DND-41 (cell line): ENCODE measurements around the gene MOBP.

ENCODE experiments used
- EZH2 ChIP-seq: IDR thresholded peaks from 3 replicates; pipeline ENCODE4 v1.6.1; 2012; ENCODE audit warnings: borderline replicate concordance, low read depth, mild to moderate bottlenecking, moderate library complexity, low read length, inconsistent platforms; ENCODE audit not compliant: severe bottlenecking
- TF ChIP-seq, protein P1 (sequence below): IDR thresholded peaks from 2 replicates; pipeline ENCODE4 v1.5.1; 2012; ENCODE audit warnings: borderline replicate concordance, low read length, moderate library complexity, mild to moderate bottlenecking; ENCODE audit not compliant: poor library complexity, severe bottlenecking; ENCODE audit errors: extremely low read depth

DNA sequence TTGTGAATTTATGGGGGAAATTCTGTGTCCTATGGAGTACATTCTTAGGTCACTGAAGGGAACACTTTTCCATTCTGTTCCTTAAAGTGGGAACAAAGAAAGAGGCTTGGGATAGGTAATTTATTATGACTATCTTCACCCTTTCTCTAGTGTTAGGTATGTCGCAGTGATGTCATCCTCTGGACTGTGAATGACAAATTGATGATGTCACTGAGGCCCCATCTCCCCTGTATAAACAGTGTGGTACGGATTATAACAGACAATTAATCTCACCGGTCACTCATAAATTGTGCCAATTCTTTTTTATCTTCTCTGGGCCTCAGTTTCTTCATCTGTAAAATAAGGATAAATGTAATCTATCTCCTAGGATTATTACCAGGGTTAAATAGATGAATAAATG is 23.5 kb downstream of the MOBP start:
- TF ChIP-seq, protein P1, sequence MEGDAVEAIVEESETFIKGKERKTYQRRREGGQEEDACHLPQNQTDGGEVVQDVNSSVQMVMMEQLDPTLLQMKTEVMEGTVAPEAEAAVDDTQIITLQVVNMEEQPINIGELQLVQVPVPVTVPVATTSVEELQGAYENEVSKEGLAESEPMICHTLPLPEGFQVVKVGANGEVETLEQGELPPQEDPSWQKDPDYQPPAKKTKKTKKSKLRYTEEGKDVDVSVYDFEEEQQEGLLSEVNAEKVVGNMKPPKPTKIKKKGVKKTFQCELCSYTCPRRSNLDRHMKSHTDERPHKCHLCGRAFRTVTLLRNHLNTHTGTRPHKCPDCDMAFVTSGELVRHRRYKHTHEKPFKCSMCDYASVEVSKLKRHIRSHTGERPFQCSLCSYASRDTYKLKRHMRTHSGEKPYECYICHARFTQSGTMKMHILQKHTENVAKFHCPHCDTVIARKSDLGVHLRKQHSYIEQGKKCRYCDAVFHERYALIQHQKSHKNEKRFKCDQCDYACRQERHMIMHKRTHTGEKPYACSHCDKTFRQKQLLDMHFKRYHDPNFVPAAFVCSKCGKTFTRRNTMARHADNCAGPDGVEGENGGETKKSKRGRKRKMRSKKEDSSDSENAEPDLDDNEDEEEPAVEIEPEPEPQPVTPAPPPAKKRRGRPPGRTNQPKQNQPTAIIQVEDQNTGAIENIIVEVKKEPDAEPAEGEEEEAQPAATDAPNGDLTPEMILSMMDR = no peak
- TF ChIP-seq EZH2 = no peak
